Metanephros (tissue), 2 donors: Measurements from ENCODE around the gene ARF1. TPM values are rescaled to one million over a fixed set of nuclear protein-coding genes. Genes with fewer than 3 reads are reported as not detected.

Experiments used
- small RNA-seq: library from RNA; depleted of rRNA; stranded (forward); fragments of <200 nt; gene quantifications from one replicate; pipeline ENCODE3, GENCODE V24; 2014; ENCODE audit warnings: low replicate concordance
- total RNA-seq: library from RNA; depleted of rRNA; stranded (reverse); fragments of >200 nt; gene quantifications from one replicate; pipeline ENCODE4 v1.2.3, GENCODE V29; 2014

ARF1 gene
- 242 TPM for total RNA-seq

GRCh38 chr1:228082214-228082917, at the start of gene ARF1:
Gene ARF1, plus strand, starts transcription at chr1:228082708. Its CDS starts 14,407 bp downstream, at chr1:228097115.

GRCh38 chr1:228102791-228103620, 20.5 kb downstream of the ARF1 start, which contains the start of gene C1orf35:
Gene C1orf35, minus strand, starts transcription at chr1:228103325. Its CDS starts 98 bp downstream, at chr1:228103227.

GRCh38 chr1:228109073-228109961, 26.8 kb downstream of the ARF1 start, which contains the start of gene MRPL55:
Gene MRPL55, minus strand, starts transcription at chr1:228109299. Its CDS starts 1,039 bp downstream, at chr1:228108260.

GRCh38 chr1:228139931-228140723, 57.6 kb downstream of the ARF1 start, which contains the start of gene GUK1:
Gene GUK1, plus strand, starts transcription at chr1:228140279. Its CDS starts 24 bp downstream, at chr1:228140303.

Small RNAs within 50 kb of the gene (small RNA-seq; reads per million reads assigned to genes)
- gene AL359510.1 = not detected

Other genes with a start within 250 kb of the ARF1 start
- 2.0 TPM for gene WNT9A, start 134.8 kb upstream of the ARF1 start, total RNA-seq
- gene WNT3A, start 75.7 kb upstream of the ARF1 start, total RNA-seq = 0.06 TPM
- gene C1orf35, start 20.6 kb downstream of the ARF1 start, total RNA-seq = 13.2 TPM
- gene MRPL55, start 26.6 kb downstream of the ARF1 start, total RNA-seq = 75.3 TPM
- gene GUK1, start 57.6 kb downstream of the ARF1 start, total RNA-seq = 206 TPM
- gene GJC2, start 67.2 kb downstream of the ARF1 start, total RNA-seq = 2.0 TPM
- 15.4 TPM for gene IBA57, start 83.1 kb downstream of the ARF1 start, total RNA-seq
- 139 TPM for gene OBSCN, start 125.3 kb downstream of the ARF1 start, total RNA-seq